Measurements from ENCODE around the gene FBXO45.
"Not testable (repeated sequence)": the region's sequence is repeated elsewhere in the genome, so short reads cannot be mapped to it uniquely, and the experiment has no call there.

The FBXO45 gene

DNA sequence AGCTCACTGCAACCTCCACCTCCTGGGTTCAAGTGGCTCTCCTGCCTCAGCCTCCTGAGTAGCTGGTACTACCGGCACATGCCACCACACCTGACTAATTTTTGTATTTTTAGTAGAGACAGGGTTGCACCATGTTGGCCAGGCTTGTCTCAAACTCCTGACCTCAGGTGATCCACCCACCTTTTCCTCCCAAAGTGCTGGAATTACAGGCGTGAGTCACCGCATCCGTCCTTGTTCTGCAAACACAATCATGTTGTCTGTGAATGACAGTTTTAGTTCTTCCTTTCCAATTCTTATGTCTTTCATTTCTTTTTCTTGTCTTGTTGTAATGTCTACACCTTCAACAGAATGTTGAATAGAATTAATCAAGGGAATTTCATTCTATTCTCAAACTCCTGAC lies 37.0 kb upstream of the FBXO45 start:
- no peak overlapping the region for H3K4me3 ChIP-seq
- no peak overlapping the region for H3K27ac ChIP-seq
- H3K9ac ChIP-seq (ENCODE audit: insufficient read length): no peak overlapping the region
- DNase-seq (ENCODE audit: low read depth, low spot score): no peak
- H3K9me3 ChIP-seq (ENCODE audit: low read depth, low read length): no peaks in the 10 kb centered on the region
- no peaks in the 10 kb centered on the region for H3K36me3 ChIP-seq (ENCODE audit: insufficient read depth, low read length)
- no peak for TF ChIP-seq EZH2 (IDR thresholded peaks at IDR 0.05)
- TF ChIP-seq FOXP2 (optimal IDR thresholded peaks at IDR 0.05; ENCODE audit: control extremely low read depth, extremely low read length, insufficient read depth): no peak
- TF ChIP-seq POLR2AphosphoS5 (IDR thresholded peaks at IDR 0.05; ENCODE audit: borderline replicate concordance, low read depth, low read length): no peak

GRCh38 chr3:196533260-196533681 lies 35.2 kb upstream of the FBXO45 start:
- no peak for DNase-seq (ENCODE audit: low read depth, low spot score)
- Histone ChIP-seq H3K9me3 (ENCODE audit: low read depth, low read length) (no peaks in the 10 kb centered on the region), H3K4me3 (0 out of 2 replicates have a peak overlapping the region, but pooled peaks have one; percentile 6), H3K36me3 (ENCODE audit: insufficient read depth, low read length) (no peaks in the 10 kb centered on the region), H3K27ac (no peak overlapping the region), H3K9ac (ENCODE audit: insufficient read length) (no peak overlapping the region)
- TF ChIP-seq FOXP2 (optimal IDR thresholded peaks at IDR 0.05; ENCODE audit: control extremely low read depth, extremely low read length, insufficient read depth) (no peak), EZH2 (IDR thresholded peaks at IDR 0.05) (no peak), POLR2AphosphoS5 (IDR thresholded peaks at IDR 0.05; ENCODE audit: borderline replicate concordance, low read depth, low read length) (no peak)

- no peak overlapping the region for H3K27ac ChIP-seq
- TF ChIP-seq POLR2AphosphoS5 (IDR thresholded peaks at IDR 0.05; ENCODE audit: borderline replicate concordance, low read depth, low read length) (no peak), FOXP2 (optimal IDR thresholded peaks at IDR 0.05; ENCODE audit: control extremely low read depth, extremely low read length, insufficient read depth) (no peak), EZH2 (IDR thresholded peaks at IDR 0.05) (no peak)
- DNase-seq (ENCODE audit: low read depth, low spot score): no peak
- H3K4me3 ChIP-seq: no peak overlapping the region
- no peaks in the 10 kb centered on the region for H3K9me3 ChIP-seq (ENCODE audit: low read depth, low read length)
- no peak overlapping the region for H3K9ac ChIP-seq (ENCODE audit: insufficient read length)
- no peaks in the 10 kb centered on the region for H3K36me3 ChIP-seq (ENCODE audit: insufficient read depth, low read length)
These were observed 31.0 kb upstream of the FBXO45 start for GRCh38 chr3:196537319-196537984.

DNA sequence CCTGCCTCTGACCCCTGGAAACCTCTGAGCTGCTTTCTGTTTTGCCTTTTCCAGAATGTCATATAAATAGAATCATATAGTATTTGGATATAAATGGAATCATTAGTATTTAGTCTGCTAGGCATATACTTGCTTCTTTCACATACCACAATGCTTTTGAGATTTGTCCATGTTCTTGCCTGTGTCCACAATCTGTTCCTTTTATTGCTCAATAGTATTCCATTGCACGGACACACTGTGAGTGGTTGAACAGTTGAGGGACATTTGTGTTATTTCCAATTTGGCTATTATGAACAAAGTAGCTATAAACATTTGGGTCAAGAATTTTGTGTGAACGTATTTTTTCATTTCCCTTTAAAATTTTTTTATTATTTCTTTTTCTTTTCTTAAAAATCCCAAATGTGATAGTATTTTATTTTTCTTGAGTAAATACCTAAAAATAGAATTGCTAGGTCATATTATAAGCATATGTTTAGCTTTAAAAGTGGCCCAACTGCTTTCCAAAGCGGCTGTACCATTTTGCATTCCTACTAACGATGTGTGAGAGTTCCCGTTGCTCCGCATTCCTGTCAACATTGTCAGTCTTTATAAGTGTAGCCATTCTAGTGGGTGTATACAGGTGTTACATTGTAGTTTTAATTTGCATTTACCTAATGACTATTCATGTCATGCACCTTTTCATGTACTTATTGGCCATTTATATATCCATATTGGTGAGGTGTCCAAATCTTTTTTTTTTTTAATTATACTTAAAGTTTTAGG lies 26.6 kb upstream of the FBXO45 start:
- H3K9ac ChIP-seq (ENCODE audit: insufficient read length): no peak overlapping the region
- TF ChIP-seq POLR2AphosphoS5 (IDR thresholded peaks at IDR 0.05; ENCODE audit: borderline replicate concordance, low read depth, low read length) (no peak), EZH2 (IDR thresholded peaks at IDR 0.05) (no peak)

GRCh38 chr3:196544491-196544992 lies 23.9 kb upstream of the FBXO45 start:
- TF ChIP-seq FOXP2 (optimal IDR thresholded peaks at IDR 0.05; ENCODE audit: control extremely low read depth, extremely low read length, insufficient read depth) (no peak), EZH2 (IDR thresholded peaks at IDR 0.05) (no peak), POLR2AphosphoS5 (IDR thresholded peaks at IDR 0.05; ENCODE audit: borderline replicate concordance, low read depth, low read length) (no peak)
- Histone ChIP-seq H3K9me3 (ENCODE audit: low read depth, low read length) (no peaks in the 10 kb centered on the region), H3K36me3 (ENCODE audit: insufficient read depth, low read length) (no peaks in the 10 kb centered on the region), H3K4me3 (no peak overlapping the region), H3K27ac (no peak overlapping the region), H3K9ac (ENCODE audit: insufficient read length) (no peak overlapping the region)
- DNase-seq (ENCODE audit: low read depth, low spot score): no peak

More for the DNA sequence above, 26.6 kb upstream of the FBXO45 start:
- no peaks in the 10 kb centered on the region for H3K36me3 ChIP-seq (ENCODE audit: insufficient read depth, low read length)
- H3K9me3 ChIP-seq (ENCODE audit: low read depth, low read length): no peaks in the 10 kb centered on the region
- no peak overlapping the region for H3K4me3 ChIP-seq
- no peak overlapping the region for H3K27ac ChIP-seq
- no peak for DNase-seq (ENCODE audit: low read depth, low spot score)

DNA sequence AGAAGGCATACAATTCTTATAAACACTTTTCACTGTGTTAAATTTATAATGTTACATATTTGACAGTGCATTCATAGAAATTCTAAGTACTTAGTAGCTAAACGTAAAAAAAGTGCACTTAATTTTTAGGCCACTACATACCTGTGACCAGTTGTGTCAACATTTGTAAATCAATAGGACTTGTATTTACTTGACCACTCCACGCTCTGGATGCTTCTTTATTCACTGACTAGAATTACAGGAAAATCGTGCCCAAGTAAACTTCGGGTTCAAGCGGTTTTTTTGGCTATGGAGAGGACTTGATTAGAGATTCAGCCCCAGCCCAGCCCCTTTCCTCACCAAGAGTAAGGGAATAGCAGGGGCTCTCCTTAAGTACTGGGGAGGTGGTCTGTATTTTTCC lies 21.9 kb upstream of the FBXO45 start:
- Histone ChIP-seq H3K27ac (no peak overlapping the region), H3K9me3 (ENCODE audit: low read depth, low read length) (peaks cover 6% of the 10 kb centered on the region; the same call in 1 of the 2 replicates), H3K9ac (ENCODE audit: insufficient read length) (no peak overlapping the region), H3K36me3 (ENCODE audit: insufficient read depth, low read length) (no peaks in the 10 kb centered on the region), H3K4me3 (no peak overlapping the region)
- no peak for DNase-seq (ENCODE audit: low read depth, low spot score)
- TF ChIP-seq EZH2 (IDR thresholded peaks at IDR 0.05) (no peak), POLR2AphosphoS5 (IDR thresholded peaks at IDR 0.05; ENCODE audit: borderline replicate concordance, low read depth, low read length) (no peak), FOXP2 (optimal IDR thresholded peaks at IDR 0.05; ENCODE audit: control extremely low read depth, extremely low read length, insufficient read depth) (no peak)

- Histone ChIP-seq H3K4me3 (no peak overlapping the region), H3K36me3 (ENCODE audit: insufficient read depth, low read length) (no peaks in the 10 kb centered on the region), H3K9ac (ENCODE audit: insufficient read length) (no peak overlapping the region), H3K27ac (no peak overlapping the region), H3K9me3 (ENCODE audit: low read depth, low read length) (peaks cover 6% of the 10 kb centered on the region; the same call in 1 of the 2 replicates)
- no peak for TF ChIP-seq EZH2 (IDR thresholded peaks at IDR 0.05)
- TF ChIP-seq FOXP2 (optimal IDR thresholded peaks at IDR 0.05; ENCODE audit: control extremely low read depth, extremely low read length, insufficient read depth): no peak
- TF ChIP-seq POLR2AphosphoS5 (IDR thresholded peaks at IDR 0.05; ENCODE audit: borderline replicate concordance, low read depth, low read length): no peak
- no peak for DNase-seq (ENCODE audit: low read depth, low spot score)
These were observed 21.4 kb upstream of the FBXO45 start for GRCh38 chr3:196547067-196547466.

- not testable (repeated sequence) for DNase-seq (ENCODE audit: low read depth, low spot score); H3K4me3 ChIP-seq; H3K36me3 ChIP-seq (ENCODE audit: insufficient read depth, low read length); H3K9me3 ChIP-seq (ENCODE audit: low read depth, low read length); H3K9ac ChIP-seq (ENCODE audit: insufficient read length); H3K27ac ChIP-seq
These were observed 19.1 kb upstream of the FBXO45 start for GRCh38 chr3:196549312-196549711.

- H3K4me3 ChIP-seq; H3K9ac ChIP-seq (ENCODE audit: insufficient read length); H3K9me3 ChIP-seq (ENCODE audit: low read depth, low read length); H3K36me3 ChIP-seq (ENCODE audit: insufficient read depth, low read length); DNase-seq (ENCODE audit: low read depth, low spot score); H3K27ac ChIP-seq: not testable (repeated sequence)
These were observed 18.3 kb upstream of the FBXO45 start for GRCh38 chr3:196550172-196550571.

Measured in SK-N-MC (cell line).